Daoy (cell line): ENCODE data around the gene KCNMA1. TPM values are rescaled to one million over a fixed set of nuclear protein-coding genes. Genes with fewer than 3 reads are reported as not detected.

Source experiments
- DNase-seq: peaks from one replicate; pipeline ENCODE4 v3.0.0-alpha.2; 2015; ENCODE audit warnings: low read depth
- total RNA-seq: library from RNA; depleted of rRNA; stranded (reverse); fragments of >200 nt; shearing (Covaris generic); gene quantifications from 2 replicates; pipeline ENCODE4 v1.2.3, GENCODE V29; 2014

KCNMA1 gene
- total RNA-seq, 1 experiment from 2014 or later, result 28.8 TPM

DNA sequence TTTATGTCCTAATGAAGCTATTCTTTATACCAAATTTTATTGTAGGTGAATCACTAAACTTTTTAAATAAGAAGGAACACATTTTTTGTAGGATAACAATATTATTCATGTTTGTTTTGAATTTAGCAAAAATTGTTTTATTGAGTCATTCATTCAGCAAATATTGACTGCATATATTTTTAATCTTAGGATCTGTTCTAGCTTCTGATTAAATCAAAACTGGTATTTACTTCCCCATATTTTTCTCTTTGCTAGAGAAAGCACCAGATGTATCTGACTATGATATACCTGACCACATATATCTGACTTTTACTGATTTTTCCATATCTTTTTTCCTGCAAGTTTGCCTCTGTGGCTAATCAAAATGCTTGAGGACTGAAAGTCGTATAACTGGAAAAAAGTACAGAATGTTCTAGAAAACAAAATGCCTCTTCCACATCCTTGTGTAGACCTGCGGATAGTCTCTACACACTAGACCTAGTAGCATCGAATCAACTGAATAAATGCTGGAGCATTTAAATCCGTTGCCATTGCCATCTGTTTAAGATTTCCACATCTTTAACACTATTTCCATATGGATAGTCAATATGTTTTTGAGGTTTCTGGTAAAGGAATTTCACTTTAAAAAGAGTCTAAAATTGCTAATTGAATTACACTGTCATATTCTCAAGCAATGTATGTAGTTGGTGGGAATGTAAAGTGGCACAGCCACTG, 594.7 kb downstream of the KCNMA1 start:
- no peak for DNase-seq

DNA sequence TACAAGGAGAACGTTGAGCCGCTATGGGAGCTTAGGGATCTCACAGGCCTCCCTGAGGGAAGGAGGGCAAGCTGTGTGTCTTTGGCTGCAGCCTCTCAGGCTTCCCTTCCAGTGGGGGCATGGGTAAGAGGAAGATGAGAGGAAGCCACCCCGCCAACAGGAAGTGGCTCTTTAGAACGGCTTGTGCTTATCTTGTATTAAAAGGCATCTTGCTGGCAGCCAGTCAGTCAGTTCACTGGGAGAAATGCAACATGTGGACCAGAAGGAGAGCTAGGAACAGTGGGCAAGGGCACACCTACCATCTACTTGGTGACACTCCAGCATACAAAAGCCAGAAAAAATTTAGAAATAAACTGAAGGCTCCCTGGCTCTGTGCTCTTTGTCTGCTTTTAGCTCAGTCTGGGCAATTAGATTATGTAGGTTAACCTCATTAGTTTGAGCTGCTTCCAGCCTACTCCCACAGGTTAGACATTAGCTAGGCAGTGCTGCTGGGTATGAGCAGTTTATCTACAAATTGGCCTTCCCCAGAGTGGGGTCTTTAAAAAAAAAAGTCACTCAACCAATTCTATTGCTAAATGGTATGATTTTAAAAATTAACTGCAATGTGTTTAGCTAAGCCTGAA, 595.9 kb downstream of the KCNMA1 start:
- peak; percentile 11 for DNase-seq

DNA sequence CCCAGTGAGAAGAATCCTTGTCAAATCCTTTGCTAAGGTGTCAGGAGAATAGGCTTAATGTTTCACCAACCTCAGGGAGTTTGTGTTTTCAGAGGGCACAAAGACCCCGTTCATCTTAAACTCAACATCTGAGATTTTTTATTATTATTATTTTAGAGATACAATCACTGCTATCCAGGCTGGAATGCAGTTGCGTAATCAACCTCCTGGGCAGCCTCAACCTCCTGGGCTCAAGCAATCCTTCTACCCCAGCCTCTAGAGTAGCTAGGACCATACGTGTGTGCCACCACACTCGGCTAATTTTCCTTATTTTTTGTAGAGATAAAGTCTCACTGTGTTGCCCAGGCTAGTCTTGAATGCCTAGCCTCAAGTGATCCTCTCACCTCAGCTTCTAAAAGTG, 599.2 kb downstream of the KCNMA1 start:
- no peak for DNase-seq

DNA sequence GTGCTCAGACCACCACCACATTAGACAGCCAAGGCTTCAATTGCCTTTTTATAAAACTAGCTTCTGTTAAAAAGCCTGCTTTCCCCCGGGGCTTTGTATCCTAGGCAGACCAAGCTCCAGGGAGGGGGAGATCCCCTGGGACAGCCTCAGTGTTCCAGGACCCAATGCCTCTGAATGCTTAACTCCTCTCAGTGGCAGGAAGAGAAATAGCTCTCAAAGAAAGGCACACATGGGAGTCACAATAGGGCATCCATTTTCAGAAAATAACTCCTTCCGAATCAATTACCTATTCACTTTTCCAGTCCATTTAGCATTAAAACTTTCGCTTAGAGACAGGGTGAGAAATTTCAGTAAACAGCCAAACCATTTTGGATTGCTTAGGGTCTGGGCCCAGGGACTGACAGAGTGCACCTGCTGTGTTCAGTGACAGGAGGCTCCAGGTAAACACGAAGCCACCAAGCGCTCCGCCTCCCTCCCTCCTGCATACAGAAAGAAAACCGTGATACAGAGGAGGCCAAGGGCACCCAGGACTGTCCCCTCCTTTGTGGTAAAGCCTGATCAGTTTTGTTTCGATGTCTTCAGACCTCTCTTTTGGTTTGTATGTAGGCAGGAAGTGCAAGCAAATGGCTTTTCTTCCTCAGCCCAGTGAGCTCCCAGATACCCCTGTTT, 599.7 kb downstream of the KCNMA1 start:
- no peak for DNase-seq

DNA sequence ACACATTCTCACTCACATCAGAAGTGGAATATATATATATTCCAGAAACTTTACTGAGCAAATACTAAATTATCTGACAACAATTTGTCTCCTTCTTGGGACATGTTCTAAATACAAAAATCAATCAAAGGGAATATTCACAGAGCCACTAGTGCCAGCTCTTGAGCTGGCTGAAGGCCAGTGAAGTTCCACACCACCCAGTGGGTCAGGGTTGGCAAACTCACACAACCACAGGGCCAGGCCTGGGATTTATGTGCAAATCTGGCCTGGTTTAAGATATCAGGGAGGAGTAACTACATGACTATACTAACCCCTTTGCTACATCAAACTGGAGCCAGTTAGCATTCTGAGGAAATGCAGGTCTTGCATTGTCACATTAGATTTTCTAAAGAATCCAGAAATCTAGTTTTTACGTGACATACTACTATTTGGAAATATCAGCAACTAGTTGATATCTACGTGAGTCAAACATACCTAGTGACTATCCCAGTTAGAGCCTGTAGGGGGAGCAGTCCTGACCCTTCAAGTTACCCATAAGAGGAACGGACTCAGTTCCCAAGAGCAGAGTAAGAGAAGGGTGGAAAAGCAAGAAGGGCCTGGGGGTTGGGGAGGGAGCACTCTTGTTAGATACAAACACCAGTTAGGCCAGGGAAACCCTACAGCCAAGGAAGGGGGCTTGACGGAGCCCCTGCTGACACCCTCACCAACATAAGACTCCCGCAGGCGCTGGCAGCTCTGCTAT, 600.4 kb downstream of the KCNMA1 start:
- DNase-seq, result peak; percentile 4

DNA sequence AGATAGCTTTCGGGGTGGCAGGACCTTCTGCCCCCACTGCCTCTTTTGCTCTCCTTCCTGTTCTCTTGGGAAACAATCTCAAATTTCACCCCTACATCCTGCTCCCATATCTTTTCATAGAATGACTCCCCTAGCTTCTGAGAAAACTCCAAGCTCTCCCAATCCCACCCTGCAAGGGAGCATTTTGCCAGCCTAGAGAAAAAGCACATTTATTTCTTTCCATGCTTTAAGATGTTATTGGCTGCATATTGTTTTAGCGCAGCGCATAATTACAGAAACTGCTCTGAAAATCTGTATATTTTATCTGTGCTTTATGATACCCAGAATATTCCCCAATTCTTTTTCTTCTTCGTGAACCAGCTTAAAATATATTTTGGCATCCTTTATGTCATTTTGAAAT, 601.3 kb downstream of the KCNMA1 start:
- no peak for DNase-seq

DNA sequence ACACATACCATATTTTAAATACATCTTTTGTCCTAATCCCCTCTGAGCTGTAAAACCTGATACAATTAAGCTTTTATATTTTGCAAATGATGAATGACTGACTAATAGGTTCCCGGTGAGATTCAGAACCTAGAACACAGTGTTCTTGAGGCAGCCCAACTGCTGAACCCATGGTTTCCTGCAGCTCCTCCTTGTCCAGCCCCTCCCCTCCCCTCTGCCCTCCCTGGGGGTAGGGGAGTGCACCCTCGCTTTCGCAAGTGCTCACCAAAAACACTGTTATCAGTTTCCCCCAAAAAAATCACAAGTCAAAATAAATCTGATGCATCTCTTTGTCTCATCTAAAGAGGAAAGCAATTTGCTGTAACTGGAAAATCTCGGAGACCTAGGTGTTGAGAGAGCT, 602.8 kb downstream of the KCNMA1 start:
- no peak for DNase-seq

DNA sequence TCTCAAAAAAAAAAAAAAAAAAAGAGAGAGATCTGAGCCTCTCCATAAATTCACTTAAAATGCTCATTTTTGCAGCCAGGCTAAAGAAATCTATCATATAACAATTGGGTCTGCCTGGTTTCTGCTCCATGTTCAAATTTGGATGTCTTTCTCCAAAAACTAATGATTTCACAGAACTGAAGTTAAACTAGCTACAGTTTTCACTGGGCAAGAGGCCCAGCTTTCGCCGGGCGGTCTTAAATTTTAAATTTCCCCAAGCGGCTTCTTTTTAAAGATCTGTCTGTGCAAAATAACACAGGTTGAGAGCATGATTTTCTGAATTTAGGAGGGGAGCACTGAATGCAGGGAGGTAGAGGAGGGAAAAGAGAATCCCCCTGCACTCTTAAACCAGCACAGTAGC, 603.4 kb downstream of the KCNMA1 start:
- no peak for DNase-seq

DNA sequence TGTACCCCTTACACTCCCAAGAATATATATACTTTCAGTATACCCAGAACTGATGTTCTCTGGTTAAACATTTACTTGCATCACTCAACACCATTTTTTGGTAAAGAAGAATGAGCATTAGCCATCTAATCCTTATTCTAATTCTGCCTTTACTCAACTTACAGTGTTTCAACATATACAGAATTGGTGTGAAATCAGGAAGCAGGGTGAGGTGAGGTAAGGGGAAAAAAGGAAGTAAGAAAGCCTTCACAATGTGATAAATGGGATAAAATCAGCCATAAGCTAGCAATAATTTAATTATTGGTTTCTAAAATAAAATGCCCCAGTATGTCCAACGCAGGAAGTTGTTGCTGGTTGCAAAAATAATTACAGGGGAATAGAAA, 605.4 kb downstream of the KCNMA1 start:
- no peak for DNase-seq

DNA sequence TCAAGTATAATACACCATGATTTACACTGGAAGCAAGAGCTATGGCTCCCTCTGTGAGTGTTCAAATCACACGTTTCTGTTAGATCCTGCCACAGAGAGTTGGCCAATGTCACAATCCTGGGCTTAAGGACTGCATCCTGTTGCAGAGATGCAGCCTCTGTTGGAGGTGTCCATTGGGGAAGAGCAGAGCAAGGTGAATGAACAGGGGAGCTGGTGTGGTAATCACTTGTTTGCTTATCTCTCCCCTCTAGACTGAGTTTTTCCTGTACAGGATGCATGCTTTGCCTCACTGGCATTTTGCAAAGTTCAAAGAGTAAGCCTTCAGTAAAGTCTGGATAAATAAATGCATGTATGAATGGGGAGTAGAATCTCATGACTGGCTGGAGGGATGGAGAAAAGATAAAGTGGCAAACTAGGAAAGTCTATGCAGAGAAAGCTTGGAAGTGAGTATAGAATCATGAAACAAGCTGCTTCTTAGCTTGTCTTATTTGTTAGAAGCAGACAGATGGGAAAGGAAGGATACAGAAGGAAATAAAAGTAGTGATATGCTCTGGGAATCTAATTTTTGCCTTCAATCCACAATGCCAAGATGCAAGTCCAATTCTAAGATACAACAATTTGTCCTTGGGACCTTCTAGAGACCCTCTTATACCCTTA, 605.9 kb downstream of the KCNMA1 start:
- DNase-seq, result no peak

DNA sequence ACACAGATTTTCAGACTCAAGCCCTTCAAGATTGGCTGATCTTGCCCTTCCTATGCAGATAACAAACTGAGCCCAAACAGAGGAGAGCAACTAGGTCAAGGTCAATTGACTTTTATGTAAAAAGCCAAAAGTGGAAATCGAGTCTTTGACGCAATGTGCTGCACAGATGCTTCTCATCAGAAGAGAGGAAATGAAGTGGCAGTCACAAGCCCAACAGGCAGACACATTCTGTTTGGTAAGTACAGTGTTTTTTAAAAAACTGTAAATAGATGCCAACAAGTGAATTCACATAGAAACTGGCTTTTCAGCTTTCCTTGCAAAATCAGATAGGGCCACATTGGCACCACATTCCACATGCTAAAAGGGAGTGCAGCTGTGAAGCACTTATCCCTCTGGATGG, 606.6 kb downstream of the KCNMA1 start:
- DNase-seq, result no peak

DNA sequence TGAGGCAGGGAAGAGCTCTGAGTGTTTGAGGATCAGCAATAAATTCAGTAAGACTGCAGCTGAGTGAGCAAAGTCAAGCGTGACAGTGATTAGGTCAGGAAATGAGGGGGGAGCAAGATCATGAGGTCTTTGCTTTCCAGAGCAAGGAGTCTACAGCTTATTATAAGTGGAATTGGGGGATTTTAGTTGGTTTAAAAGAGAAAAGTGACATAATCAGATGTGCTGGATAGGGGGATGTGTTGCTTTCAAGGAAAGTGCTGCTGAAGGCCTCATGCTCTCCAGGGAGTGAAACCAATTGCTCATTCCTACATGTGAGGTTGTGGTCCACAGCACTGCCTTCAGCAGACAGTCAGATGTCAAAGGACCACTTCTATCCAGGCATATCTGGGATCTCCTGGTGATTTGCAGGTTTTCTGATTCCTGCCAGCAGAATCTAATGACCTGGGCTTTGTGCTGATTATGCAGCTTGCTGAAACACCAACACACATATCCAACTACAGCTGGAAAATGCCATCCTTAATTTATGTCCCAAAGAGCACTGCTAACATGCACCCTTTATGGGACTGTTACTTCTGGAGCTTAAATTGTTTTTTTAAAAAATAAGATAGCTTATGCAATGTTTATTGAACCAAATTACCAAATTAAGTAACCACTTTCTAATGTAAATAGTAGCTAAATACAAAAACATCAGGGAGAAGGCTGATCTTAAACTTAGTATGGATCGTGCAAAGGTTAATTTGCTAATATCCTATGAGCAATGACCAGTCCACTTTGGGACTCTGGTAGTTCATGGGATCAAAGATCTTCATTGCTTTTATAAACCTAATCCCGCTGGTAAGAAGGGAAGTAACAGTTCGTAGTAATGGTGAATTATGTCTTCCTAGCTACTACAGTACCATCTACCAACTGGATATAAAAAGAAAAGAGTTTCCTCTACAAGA, 607.6 kb downstream of the KCNMA1 start:
- no peak for DNase-seq

DNA sequence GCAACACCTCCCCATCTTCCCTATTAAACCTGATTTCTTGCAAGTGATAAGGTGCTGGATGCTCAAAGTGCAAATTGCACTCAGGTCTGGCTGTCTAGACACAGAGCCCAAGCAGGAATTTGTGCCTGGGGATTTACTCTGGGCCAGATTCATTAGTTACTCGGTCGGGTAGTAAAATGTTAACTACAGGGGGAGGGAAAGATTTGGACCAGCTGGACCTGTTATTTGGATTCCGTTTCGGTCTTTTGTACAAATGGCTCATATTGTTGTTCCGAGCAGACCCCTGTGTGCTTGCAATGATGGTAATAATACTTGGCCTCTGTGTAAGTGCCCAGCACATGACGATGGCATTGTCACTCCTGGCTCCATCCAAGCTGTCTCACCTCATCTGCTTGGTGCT, 609.6 kb downstream of the KCNMA1 start:
- no peak for DNase-seq

DNA sequence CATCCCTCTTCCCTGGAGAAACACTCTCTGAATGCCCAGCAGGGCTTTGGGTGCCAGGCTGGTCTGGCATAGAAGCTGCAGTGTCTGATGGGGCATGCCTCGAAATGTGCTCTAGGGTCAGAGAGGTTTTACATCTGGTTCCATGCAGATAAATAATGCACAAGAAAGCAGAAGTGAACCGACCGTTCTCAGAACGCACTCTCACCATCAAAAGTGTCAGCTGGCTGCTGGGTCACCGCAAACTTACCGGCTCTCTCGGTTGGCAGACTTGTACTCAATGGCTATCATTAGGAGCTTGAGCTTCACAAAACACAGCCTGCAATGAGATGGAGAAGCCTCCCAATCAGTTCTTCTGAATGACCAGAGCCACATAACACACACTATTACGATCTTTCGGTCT, 610.0 kb downstream of the KCNMA1 start:
- DNase-seq, result no peak

DNA sequence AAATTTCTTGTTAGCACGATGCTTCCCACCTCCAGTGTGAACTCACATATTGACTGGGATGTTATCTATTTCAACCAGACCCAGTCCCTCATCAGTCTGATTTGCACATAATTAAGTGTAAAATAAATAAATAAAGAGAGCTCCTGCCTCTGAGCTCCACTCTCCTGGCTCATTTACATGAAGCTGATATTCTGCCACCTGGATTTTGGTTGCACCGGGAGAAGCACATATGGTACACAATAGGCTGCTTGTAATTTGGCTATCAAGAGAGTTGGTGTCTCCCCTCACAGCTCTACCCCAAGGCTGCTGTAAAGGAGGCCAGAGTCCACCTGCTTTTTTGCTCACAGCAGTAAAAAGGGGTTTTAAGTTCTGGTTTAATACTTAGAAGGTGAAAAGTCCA, 610.5 kb downstream of the KCNMA1 start:
- no peak for DNase-seq

DNA sequence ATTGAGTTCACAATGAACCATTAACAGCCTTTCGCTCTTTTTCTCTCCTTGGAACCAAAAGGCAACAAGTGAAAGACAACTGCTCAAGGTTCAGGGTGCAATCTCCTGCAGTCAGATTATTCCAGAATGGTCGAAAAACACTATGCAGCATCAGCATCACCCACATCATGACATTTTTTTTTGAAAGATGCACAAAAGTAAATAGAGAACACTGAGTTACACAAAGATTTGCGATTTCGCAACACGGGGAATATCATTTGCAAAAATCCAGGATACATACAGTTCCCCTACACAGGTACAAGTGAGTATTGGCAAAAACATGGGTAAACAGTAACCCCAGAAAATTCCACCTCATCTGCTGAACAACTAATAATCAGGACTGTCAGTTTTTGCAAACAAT, 611.5 kb downstream of the KCNMA1 start:
- DNase-seq, result no peak

DNA sequence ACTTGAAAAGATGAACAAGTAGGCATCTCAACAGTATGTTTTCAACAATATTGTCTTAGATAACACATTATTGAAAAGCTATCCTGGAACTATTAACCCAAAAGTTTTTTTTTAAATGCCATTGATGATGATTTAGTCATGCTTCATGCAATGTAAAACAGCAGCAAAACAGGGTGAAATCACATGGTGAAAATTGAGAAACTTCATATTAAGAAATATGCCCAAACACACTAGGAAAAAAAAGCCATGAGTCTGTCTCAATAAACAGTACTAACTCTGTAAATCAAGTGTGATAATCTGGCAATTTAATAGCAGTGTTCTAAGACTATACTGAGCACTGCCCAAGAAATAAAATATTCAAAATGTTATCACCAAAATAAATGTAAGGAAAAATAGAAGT, 613.1 kb downstream of the KCNMA1 start:
- DNase-seq, result no peak

DNA sequence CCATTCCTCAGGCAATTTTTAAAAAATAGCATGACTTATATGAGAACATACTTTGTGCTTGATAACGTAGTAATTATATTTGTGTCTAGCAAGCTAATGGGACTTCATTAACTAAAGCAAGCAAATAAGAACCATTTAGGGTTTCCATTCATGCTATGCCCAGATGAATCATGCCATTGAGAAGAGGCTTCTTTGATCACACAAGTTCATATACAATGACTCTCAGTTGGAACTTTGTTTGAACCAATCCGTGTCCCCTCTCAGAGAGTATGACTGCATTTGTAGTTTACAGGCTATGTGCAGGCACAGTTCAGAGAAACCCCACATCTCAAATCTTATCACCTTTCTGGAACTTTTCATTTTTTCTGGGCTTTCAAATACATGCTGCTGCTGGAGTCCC, 614.2 kb downstream of the KCNMA1 start:
- no peak for DNase-seq

DNA sequence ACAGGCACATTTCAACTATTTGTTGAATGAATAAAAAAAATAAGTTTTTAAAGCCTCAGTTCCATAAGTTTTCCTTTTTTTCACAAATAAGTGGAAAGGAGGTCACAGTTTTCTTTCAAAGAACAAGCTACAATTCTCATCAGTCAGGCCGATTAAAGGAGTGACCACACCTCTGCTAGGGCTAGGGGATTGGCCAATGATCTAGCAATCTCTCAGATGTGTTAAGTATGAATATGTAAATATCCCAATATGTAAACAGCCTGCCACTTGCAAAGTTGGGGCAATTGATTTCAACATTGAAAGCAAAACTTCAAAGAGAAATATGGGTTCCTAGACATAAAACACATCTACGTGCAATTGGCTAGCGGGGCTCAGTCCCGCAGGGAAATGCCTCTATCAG, 614.9 kb downstream of the KCNMA1 start:
- DNase-seq, result no peak

DNA sequence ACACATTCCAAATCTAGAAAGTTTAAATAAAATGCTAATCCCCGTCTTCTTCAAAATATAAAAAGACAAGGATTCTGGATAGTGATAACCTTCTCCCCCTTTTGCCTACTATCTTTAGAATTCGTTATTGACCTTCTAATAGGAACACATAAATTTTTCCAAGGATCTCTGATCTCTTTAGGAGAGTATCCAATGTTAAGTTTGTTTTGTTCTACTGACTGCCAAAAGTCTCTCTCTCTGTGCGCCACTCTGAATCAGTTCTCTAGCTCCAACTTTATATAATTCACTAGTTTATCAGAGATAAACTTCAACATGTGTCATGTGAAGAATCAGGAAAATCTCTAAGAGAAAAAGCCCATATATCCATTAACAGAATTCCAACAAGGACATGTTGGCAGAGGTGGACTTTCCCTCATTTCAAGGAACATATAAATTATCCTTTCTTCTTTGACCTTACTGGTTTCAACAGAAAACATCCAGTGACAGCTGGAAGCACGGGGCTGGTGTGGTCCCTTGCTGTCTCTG, 615.6 kb downstream of the KCNMA1 start:
- no peak for DNase-seq
